Measurements from ENCODE around the gene PTGER1. TPM values are rescaled to one million over a fixed set of nuclear protein-coding genes. Genes with fewer than 3 reads are reported as not detected.

Gene PTGER1
- total and polyA plus RNA-seq, 2 of the 13 experiments (the other 11 are each of a cell fraction or from before 2014, with no cell fraction given): 0.13 TPM; not detected in 1

DNA sequence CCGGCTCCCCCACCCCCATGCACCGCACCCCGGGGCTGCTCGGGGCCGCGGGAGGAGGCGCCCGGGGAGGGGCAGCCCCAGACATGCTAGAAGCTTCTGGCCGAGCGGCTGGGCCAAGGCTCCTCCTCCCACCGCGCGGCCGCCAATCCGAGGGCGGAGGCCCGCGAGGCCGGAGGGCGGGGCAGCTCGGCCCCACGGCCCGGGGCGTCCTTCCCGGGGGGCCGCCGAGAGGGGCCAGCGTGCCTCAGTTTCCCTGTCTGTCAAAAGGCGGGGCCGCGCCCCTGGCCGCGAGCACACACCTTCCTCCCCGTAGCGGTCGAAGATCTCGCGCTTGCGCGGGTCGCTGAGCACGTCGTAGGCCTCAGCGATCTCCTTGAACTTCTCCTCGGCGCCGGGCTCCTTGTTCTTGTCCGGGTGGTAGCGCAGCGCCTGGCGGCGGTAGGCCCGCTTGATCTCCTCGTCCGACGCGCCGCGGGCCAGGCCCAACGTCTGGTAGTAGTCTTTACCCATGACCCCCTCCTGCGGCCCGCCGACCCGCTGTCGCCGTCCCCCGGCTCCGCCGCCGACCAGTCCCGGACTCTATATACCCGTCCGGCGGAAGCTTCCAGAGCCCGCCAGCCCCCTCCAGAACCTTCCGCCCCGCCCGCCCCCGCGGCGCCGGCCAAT lies 42.8 kb upstream of the PTGER1 start, which contains the start of gene DNAJB1 (continued):
- TF ChIP-seq STAT5B (CRISPR knock-in tag; IDR thresholded peaks at IDR 0.05) (0 out of 2 replicates have a peak, but pooled peaks have one; percentile 23), HMG20A (CRISPR knock-in tag; IDR thresholded peaks at IDR 0.05; ENCODE audit: borderline replicate concordance) (no peak), SSRP1 (CRISPR knock-in tag; IDR thresholded peaks at IDR 0.05) (no peak), RXRB (CRISPR knock-in tag; IDR thresholded peaks at IDR 0.05; ENCODE audit: borderline replicate concordance) (no peak), ATRX (CRISPR knock-in tag; IDR thresholded peaks at IDR 0.05; ENCODE audit: borderline replicate concordance) (no peak), GABPA (IDR thresholded peaks at IDR 0.05; ENCODE audit: low read depth, low read length) (no peak), GABPA (CRISPR knock-in tag; IDR thresholded peaks at IDR 0.05; ENCODE audit: low read depth) (peak; percentile 27), ELF3 (CRISPR knock-in tag; IDR thresholded peaks at IDR 0.05) (no peak), HNRNPLL (IDR thresholded peaks at IDR 0.05; ENCODE audit: low read depth, low read length, poor library complexity, severe bottlenecking) (no peak), NCOA1 (CRISPR knock-in tag; IDR thresholded peaks at IDR 0.05) (no peak), PITX1 (CRISPR knock-in tag; IDR thresholded peaks at IDR 0.05) (no peak; the same call in 1 of the 2 replicates), CENPT (CRISPR knock-in tag; IDR thresholded peaks at IDR 0.05; ENCODE audit: low read depth) (peak; percentile 38; the same call in 1 of the 2 replicates), ISL2 (CRISPR knock-in tag; IDR thresholded peaks at IDR 0.05) (peak; percentile 61), PHF20 (CRISPR knock-in tag; IDR thresholded peaks at IDR 0.05) (peak; percentile 55; the same call in 1 of the 2 replicates)
- TF ChIP-seq, protein P1, sequence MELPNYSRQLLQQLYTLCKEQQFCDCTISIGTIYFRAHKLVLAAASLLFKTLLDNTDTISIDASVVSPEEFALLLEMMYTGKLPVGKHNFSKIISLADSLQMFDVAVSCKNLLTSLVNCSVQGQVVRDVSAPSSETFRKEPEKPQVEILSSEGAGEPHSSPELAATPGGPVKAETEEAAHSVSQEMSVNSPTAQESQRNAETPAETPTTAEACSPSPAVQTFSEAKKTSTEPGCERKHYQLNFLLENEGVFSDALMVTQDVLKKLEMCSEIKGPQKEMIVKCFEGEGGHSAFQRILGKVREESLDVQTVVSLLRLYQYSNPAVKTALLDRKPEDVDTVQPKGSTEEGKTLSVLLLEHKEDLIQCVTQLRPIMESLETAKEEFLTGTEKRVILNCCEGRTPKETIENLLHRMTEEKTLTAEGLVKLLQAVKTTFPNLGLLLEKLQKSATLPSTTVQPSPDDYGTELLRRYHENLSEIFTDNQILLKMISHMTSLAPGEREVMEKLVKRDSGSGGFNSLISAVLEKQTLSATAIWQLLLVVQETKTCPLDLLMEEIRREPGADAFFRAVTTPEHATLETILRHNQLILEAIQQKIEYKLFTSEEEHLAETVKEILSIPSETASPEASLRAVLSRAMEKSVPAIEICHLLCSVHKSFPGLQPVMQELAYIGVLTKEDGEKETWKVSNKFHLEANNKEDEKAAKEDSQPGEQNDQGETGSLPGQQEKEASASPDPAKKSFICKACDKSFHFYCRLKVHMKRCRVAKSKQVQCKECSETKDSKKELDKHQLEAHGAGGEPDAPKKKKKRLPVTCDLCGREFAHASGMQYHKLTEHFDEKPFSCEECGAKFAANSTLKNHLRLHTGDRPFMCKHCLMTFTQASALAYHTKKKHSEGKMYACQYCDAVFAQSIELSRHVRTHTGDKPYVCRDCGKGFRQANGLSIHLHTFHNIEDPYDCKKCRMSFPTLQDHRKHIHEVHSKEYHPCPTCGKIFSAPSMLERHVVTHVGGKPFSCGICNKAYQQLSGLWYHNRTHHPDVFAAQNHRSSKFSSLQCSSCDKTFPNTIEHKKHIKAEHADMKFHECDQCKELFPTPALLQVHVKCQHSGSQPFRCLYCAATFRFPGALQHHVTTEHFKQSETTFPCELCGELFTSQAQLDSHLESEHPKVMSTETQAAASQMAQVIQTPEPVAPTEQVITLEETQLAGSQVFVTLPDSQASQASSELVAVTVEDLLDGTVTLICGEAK (IDR thresholded peaks at IDR 0.05): no peak
- TF ChIP-seq, protein P1 (CRISPR knock-in tag; IDR thresholded peaks at IDR 0.05): peak; percentile 23; the same call in 1 of the 2 replicates
- TF ChIP-seq, protein P2, sequence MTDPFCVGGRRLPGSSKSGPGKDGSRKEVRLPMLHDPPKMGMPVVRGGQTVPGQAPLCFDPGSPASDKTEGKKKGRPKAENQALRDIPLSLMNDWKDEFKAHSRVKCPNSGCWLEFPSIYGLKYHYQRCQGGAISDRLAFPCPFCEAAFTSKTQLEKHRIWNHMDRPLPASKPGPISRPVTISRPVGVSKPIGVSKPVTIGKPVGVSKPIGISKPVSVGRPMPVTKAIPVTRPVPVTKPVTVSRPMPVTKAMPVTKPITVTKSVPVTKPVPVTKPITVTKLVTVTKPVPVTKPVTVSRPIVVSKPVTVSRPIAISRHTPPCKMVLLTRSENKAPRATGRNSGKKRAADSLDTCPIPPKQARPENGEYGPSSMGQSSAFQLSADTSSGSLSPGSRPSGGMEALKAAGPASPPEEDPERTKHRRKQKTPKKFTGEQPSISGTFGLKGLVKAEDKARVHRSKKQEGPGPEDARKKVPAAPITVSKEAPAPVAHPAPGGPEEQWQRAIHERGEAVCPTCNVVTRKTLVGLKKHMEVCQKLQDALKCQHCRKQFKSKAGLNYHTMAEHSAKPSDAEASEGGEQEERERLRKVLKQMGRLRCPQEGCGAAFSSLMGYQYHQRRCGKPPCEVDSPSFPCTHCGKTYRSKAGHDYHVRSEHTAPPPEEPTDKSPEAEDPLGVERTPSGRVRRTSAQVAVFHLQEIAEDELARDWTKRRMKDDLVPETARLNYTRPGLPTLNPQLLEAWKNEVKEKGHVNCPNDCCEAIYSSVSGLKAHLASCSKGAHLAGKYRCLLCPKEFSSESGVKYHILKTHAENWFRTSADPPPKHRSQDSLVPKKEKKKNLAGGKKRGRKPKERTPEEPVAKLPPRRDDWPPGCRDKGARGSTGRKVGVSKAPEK (CRISPR knock-in tag; IDR thresholded peaks at IDR 0.05; ENCODE audit: borderline replicate concordance): no peak
